ENCODE results near the gene LASP1. TPM values are rescaled to one million over a fixed set of nuclear protein-coding genes. Genes with fewer than 3 reads are reported as not detected.

Gene LASP1
- total RNA-seq, 2 donors from 2014 or later, result 116 to 172 TPM

DNA sequence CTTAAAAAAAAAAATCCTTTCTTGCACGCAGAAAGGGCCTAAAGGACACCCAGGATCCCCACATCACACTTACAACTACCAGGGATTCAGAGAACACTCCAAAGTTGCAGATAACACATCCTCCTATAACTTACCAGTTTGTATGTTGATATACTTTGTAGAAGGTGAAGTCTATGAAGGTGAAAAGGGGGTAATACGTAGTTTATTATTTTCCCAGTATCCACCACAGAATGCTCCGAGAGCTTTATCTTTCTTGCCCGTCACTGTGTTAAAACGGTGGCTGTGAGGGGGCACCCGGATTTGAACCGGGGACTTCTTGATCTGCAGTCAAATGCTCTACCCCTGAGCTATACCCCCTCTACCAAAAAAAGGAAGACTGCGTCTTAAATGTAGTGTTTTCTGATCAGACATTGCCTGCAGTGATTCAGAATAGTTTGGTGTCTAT lies 8.4 kb upstream of the LASP1 start:
- no peaks in the 10 kb centered on the region for H3K36me3 Mint-ChIP-seq (ENCODE audit: low read depth)
- ATAC-seq (replicated peaks), result peak; percentile 53
- no peaks in the 10 kb centered on the region for H3K9me3 Mint-ChIP-seq
- H3K4me1 Mint-ChIP-seq, result no peaks in the 10 kb centered on the region
- no peaks in the 10 kb centered on the region for H3K27me3 Mint-ChIP-seq
- peak overlapping the region; percentile 69 for H3K27ac Mint-ChIP-seq
- no peak overlapping the region for H3K4me3 Mint-ChIP-seq

DNA sequence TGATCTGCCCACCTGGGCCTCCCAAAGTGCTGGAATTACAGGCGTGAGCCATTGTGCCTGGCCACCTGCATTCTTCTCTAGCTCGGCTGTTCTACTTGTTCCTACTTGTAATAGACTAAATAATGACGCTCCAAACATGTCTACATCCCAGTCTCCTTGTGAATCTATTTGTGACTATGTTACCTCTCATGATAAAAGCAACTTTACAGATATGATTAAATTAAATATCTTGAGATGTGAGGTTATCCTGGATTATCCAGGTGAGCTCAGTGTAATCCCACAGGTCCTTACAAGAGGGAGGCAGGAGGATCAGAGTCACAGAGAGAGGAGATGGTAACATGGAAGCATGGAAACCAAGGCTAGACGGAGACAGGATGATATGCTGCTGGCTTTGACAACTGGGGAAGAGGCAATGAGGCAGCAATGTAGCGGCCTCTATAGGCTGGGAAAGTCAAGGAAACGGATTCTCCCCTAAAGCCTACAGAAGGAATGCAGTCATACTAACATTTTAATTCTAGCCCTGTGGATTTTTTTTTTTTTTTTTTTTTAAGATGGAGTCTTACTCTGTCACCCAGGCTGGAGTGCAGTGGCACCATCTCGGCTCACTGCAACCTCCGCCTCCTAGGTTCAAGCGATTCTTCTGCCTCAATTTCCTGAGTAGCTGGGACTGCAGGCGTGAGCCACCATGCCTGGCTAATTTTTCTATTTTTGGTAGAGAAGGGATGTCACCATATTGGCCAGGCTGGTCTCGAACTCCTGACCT lies 5.0 kb upstream of the LASP1 start:
- no peaks in the 10 kb centered on the region for H3K27me3 Mint-ChIP-seq
- no peak overlapping the region for H3K4me3 Mint-ChIP-seq
- H3K9me3 Mint-ChIP-seq, result no peaks in the 10 kb centered on the region
- ATAC-seq (replicated peaks), result no peak
- no peak overlapping the region for H3K27ac Mint-ChIP-seq
- H3K36me3 Mint-ChIP-seq (ENCODE audit: low read depth), result peaks cover 26% of the 10 kb centered on the region
- peaks cover 22% of the 10 kb centered on the region for H3K4me1 Mint-ChIP-seq

DNA sequence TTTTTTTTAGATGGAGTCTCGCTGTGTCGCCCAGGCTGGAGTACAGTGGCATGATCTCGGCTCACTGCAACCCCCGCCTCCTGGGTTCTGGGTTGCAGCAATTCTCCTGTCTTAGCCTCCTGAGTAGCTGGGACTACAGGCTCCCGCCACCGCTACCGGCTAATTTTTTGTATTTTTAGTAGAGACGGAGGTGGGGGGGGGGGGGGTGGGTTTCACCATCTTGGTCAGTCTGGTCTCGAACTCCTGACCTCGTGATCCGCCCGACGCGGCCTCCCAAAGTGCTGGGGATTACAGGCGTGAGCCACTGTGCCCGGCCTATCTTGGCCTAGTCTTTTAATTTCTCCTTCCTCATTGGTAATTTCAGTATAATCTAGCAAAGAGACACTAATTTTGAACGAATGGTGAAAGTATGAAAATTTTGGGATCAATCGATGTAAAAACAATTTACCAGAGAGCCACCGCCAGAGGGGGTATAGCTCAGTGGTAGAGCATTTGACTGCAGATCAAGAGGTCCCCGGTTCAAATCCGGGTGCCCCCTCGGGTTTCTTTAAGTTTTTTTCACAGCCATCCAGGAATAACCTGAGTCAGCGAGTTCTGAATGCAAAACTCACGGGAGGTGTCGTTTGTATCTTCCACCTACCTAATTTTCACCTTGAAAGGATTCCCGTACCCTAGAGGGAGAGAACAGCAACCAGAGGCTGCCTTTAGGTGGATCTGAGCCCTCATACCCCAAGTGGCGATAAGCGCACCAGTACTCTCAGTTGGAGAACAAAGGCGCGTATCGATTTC lies 2.5 kb upstream of the LASP1 start:
- peak overlapping the region; percentile 85 for H3K4me3 Mint-ChIP-seq
- no peaks in the 10 kb centered on the region for H3K9me3 Mint-ChIP-seq
- peak overlapping the region; percentile 100 for H3K27ac Mint-ChIP-seq
- H3K27me3 Mint-ChIP-seq, result no peaks in the 10 kb centered on the region
- peaks cover 28% of the 10 kb centered on the region for H3K4me1 Mint-ChIP-seq
- H3K36me3 Mint-ChIP-seq (ENCODE audit: low read depth), result peaks cover 44% of the 10 kb centered on the region
- ATAC-seq (replicated peaks), result no peak

DNA sequence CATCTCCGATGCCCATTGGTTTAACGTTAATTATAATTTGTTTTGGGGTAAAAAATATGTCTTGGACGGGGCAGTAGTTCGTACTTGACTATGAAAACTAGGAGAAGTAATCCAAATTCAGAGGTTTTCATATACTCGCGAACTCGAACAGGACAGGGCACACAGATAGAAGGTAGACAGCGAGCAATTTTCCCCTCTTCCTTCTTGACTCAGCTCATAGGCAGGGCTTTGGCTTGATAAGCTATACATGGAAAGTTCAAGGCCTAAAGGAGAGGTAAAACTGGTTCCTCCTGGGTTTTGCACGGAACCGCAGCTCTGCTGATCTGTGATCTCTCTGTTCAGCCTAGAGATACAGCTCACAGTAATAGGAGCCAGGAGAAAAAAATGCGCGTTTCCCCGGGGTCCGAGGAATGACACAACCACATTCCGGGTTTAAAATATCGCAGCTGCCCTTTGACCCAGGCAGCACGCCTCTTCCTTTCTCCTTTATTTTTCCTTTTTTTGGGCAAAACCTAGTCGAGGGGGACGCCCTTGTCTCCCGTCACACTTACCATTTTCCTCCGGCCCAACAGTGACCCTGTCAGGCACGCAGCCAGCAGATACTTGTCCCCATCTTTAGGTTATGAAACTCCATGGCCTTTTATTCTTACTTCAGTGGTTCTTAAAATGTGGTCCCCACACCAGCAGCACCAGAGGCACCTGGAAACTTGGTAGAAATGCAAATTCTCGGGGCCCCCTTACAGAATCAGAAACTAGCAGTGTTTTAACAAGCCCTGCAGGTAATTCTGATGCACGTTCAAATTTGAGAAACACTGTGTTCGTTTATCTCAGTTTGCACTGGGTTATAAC lies 1.7 kb upstream of the LASP1 start:
- Mint-ChIP-seq H3K4me3 (peak overlapping the region; percentile 85), H3K4me1 (peaks cover 35% of the 10 kb centered on the region), H3K36me3 (ENCODE audit: low read depth) (peaks cover 52% of the 10 kb centered on the region), H3K27ac (peak overlapping the region; percentile 100), H3K9me3 (no peaks in the 10 kb centered on the region), H3K27me3 (no peaks in the 10 kb centered on the region)
- no peak for ATAC-seq (replicated peaks)

DNA sequence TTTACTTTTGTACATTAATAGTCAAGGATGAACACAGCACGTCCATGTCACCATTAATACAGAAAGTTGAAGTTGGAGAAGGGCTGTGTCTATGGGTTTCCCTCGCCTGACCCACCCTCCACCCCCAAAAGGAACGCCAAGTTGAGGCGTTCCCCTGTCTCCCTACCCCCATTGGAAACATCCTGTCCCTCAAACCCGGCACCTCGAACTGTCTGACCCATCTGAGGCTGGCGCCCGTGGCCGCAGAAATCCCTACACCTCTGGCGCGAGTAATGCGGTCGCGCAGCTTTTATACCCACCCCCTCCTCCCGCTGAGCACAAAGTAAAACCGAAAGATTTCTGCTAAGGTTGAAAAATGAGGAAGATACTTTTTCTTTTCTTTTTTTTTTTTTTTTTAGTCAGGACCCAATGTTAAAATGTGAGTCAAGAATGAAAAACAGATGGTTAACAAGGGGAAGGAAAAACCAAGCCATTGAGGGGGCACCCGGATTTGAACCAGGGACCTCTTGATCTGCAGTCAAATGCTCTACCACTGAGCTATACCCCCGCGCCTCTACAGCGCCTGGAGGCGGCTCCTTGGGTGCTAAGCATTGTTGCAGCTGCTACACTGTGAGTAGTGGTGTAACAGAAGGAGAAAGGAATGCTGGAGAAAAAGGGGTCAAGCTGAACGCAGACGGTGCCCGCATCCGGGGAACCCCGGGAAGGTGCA lies 887 bp upstream of the LASP1 start:
- H3K4me1 Mint-ChIP-seq, result peaks cover 43% of the 10 kb centered on the region
- peak; percentile 65 for ATAC-seq (replicated peaks)
- H3K36me3 Mint-ChIP-seq (ENCODE audit: low read depth), result peaks cover 60% of the 10 kb centered on the region
- H3K9me3 Mint-ChIP-seq, result no peaks in the 10 kb centered on the region
- H3K4me3 Mint-ChIP-seq, result peak overlapping the region; percentile 85
- H3K27ac Mint-ChIP-seq, result peak overlapping the region; percentile 100
- H3K27me3 Mint-ChIP-seq, result no peaks in the 10 kb centered on the region

DNA sequence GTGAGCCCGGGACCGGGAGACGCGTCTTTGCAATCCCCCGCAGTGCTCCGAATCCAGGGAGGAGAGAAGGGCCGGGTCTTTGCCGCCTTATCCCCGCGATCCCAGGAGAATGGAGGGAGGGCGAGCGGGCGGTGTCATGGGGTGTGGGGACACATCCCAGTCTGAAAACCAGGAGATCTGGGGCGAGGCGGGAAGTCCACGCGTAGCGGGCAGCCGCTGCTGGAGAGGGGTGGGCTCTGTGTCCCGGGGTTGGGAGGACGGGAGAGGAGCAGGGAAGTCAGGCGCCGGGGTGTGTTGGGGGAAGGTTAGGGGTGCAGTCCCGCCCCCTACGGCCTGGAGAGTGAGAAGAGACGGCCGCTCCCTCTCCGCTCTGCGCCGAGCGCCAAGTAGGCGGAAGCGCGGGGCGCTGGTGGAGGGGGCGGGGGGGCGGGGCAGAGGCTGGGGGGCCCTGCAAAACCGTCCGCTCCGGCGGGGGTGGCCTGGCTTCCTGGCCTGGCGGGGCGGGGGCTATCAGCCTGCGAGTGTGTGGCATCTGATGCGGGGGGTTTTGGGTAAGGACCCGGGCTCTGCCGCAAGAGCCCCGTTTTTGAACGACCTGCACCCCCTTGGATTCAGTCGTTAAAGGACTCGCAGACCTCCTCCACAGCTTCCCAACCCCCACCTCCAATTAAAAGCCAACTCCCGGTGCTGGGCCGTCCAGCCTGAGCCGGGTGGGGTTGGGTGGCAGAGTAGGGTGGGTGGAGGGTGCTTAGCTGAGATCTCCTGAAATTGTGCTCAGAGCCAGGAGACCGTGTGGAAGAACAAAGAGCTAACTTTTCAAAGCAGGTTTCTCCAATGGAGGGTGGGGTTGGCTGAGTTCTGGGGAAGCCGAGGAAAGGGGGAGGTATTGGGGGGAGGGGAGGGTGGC lies 654 bp downstream of the LASP1 start:
- H3K36me3 Mint-ChIP-seq (ENCODE audit: low read depth), result peaks cover 63% of the 10 kb centered on the region
- peak overlapping the region; percentile 85 for H3K4me3 Mint-ChIP-seq
- no peaks in the 10 kb centered on the region for H3K27me3 Mint-ChIP-seq
- no peaks in the 10 kb centered on the region for H3K9me3 Mint-ChIP-seq
- peaks cover 47% of the 10 kb centered on the region for H3K4me1 Mint-ChIP-seq
- peak; percentile 44 for ATAC-seq (replicated peaks)
- H3K27ac Mint-ChIP-seq, result peak overlapping the region; percentile 76

DNA sequence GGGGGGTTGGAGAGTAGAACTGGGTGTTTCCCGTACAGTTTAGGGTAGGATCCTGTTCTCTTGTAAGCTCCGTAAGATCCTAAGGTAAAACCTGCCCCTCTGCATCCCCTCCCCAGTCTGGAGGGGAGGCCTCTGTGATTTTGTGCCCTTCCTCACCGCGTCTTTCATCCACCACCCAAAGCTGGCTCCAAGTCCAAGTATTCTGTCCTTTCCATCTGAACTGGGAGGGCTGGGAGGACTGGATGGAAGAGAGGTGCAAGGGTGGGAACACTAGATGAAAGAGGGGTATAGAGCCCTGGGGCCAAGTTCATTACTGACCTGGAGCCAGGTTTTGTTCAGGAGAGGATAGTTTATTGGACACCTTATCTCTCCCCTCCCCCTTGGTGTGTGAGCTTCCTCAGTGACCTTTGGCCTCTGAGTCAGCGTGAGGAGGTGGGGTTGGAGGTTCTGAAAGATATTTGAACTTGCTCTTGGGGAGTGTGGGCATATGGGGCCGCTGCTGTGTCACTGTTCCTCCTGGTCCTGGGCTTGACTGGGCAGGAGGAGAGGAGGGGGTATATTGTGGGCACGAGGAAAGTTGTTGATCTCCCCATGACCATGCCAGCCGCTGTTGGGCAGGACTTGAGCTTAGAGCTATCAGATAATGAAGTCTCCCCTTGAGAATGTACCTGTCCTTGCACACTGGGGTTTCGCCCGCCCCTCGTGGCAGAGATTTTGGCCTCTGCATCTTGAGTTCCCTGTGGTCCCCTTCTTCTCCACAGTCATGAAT lies 1.6 kb downstream of the LASP1 start:
- Mint-ChIP-seq H3K27ac (peak overlapping the region; percentile 76), H3K27me3 (no peaks in the 10 kb centered on the region), H3K36me3 (ENCODE audit: low read depth) (peaks cover 66% of the 10 kb centered on the region), H3K4me3 (peak overlapping the region; percentile 85), H3K9me3 (no peaks in the 10 kb centered on the region), H3K4me1 (peaks cover 47% of the 10 kb centered on the region)
- ATAC-seq (replicated peaks), result peak; percentile 55

DNA sequence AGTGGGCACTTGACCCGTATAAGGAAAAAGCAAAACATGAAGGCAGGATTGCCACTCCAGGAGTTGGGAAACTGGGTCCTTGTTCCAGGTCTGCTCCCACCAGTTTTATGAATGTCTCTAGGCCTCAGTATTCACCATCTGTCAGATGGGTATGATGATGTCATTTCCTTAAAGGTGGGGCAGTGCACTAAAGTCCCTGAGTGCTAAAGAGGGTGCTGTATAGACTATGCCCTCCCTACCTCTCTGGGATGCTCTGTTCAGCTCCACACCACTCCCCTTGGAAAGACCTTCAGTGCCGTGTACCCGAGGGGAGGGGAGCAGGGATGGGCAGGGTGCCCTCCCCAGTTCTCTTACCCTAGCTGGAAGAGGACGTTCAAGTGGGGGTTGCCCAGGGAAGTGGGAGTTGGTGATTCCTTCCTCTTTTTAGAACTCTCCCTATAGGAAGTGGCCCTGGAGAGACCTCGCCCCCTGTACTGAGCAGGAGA lies 2.2 kb downstream of the LASP1 start:
- Mint-ChIP-seq H3K27ac (peak overlapping the region; percentile 76), H3K27me3 (no peaks in the 10 kb centered on the region), H3K4me1 (peaks cover 53% of the 10 kb centered on the region), H3K36me3 (ENCODE audit: low read depth) (peaks cover 72% of the 10 kb centered on the region), H3K4me3 (peak overlapping the region; percentile 85), H3K9me3 (no peaks in the 10 kb centered on the region)
- ATAC-seq (replicated peaks), result no peak

DNA sequence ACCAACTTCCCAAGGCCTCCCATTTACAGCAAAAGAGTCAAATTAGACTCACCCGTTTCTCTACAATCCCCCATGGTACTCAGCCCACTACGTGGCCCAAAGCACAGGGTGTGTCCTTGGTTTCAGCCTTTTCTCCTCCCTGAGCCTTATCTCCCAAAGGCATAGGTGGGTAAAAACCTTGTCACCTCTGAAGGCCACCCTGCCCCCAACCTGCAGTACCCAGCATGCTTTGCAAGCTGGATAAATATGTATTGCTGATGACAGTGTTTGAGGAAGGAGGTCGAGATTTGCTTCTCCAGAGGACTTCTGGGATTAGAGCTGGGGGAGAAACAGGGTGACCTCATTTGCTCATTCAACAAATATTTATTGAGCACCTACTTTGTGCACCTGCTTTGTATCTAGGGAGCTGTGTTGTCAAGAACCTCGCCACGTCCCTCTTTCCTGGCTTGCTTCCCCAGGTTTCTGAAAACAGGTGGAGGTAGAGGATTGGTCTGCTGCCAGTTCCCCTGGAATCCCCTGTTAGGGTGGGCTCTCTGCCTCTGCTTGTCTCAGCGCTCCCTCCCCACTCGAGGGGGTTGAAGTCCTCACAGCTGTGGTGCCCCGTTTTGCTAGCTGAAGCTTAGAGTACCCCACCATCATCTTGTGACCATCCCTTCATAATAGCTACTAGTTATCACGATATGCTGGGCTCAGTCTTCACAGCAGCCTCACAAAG lies 3.0 kb downstream of the LASP1 start:
- Mint-ChIP-seq H3K9me3 (no peaks in the 10 kb centered on the region), H3K27me3 (no peaks in the 10 kb centered on the region), H3K4me3 (peak overlapping the region; percentile 85), H3K36me3 (ENCODE audit: low read depth) (peaks cover 69% of the 10 kb centered on the region), H3K27ac (peak overlapping the region; percentile 76), H3K4me1 (peaks cover 47% of the 10 kb centered on the region)
- no peak for ATAC-seq (replicated peaks)

DNA sequence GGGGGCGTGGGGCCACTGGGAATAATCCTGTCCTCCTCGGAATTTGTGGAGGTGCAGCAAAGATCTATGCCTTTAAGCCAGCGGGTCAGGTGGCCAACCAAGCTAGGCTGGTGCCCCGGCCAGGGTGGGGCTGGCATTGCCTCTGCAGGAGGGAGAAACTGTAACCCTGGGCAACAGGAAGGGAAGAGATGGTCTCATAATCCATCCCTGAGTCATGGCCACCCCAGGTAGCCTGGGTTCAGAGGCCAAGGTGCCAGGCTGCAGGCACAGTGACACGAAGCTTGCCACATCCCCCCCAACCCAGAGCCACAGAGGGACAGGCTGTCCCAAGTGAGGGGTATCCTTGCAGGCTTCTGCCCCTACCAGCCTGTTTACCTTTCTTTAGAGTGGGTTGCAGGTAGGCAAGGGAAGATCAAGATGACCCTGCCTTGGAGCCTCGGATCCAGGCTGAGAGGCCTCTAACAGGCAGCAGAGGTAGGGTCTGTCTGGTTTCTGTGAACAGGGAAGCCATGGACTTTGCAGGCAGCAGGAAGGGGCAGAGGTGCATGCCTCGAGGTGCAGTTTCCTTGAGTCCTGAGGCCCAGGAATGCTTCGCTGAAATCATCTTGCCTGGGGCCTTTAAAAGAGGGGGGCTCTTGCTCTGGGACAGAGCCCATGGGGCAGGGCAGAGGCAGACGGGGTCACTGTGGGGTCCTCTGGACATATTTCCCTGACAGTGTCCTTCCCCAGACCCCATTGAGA lies 4.0 kb downstream of the LASP1 start:
- peak overlapping the region; percentile 85 for H3K4me3 Mint-ChIP-seq
- peaks cover 69% of the 10 kb centered on the region for H3K36me3 Mint-ChIP-seq (ENCODE audit: low read depth)
- H3K27ac Mint-ChIP-seq, result peak overlapping the region; percentile 50
- no peaks in the 10 kb centered on the region for H3K9me3 Mint-ChIP-seq
- no peaks in the 10 kb centered on the region for H3K27me3 Mint-ChIP-seq
- H3K4me1 Mint-ChIP-seq, result peaks cover 46% of the 10 kb centered on the region
- no peak for ATAC-seq (replicated peaks)

DNA sequence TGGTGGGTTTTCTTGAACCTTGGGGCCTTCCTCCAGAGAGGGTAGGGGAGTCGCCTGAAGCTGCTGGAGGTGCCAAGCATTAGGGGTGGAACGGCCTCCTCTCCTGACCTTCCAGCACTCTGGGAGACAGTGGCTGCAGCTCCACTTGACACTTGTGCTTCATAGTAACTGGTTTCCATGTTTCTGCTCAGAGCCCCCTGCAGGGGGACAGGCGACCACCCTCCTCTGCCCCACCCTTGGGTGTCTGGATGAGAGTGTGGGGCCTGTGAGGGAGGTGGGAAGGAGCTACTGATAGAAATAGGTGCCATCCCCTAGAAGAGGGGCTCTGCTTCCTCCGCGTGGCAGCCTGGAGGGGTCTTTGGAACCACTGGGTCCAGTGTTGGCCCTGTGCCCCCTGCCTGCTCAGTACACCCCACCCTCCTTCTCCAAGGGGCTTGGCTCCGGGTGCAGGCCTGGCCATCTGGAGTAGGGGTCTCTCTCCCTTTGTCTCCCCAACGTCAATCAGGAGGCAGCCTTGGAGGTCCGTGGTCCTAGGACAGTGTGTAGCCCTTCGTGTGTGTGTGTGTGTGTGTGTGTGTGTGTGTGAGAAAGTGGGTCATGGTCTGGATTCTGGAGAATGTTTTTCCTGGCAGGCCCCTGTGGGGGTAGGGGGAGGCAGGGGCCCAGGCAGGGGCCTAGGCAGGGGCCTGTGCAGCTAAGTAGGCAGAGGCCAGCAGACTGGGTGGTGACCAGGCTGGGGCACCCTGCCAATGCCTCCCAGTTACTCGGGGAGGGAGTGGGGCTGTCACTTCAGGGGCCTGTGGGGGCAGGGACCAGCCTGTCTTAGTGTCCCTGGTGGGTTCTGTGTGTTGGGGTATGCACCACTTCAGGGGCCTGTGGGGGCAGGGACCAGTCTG lies 4.9 kb downstream of the LASP1 start:
- ATAC-seq (replicated peaks), result no peak
- Mint-ChIP-seq H3K27me3 (no peaks in the 10 kb centered on the region), H3K9me3 (no peaks in the 10 kb centered on the region), H3K36me3 (ENCODE audit: low read depth) (peaks cover 71% of the 10 kb centered on the region), H3K4me3 (peak overlapping the region; percentile 85), H3K27ac (peak overlapping the region; percentile 50), H3K4me1 (peaks cover 44% of the 10 kb centered on the region)

Data from activated T-helper 17 cell treated with anti-CD3 and anti-CD28 coated beads, Interleukin-2, amount 50 U/mL, for 72 hours (primary cell).